K562 (cell line): Measurements from ENCODE around the gene ODF2. TPM values are rescaled to one million over a fixed set of nuclear protein-coding genes. Genes with fewer than 3 reads are reported as not detected.

ENCODE experiments used
- ATAC-seq: fragments of 200-7000 bp; cut with Tn5 transposase; 3 replicates; pipeline ENCODE4 v1.9.1; 2020; ENCODE audit warnings: moderate library complexity
- BruUV-seq: library from RNA; stranded (reverse); fragments of 400-500 nt; replicated peaks from 2 replicates; lab custom pipeline; 2021; lab: Mats Ljungman, UMichigan
- CTCF ChIA-PET: fragments of 300-600 bp; formaldehyde crosslinking; extraction: SDS; loops from one replicate; lab custom pipeline; 2021; ENCODE audit warnings: low intra/inter-chr PET ratio; lab: Yijun Ruan, JAX
- POLR2A ChIA-PET: fragments of 300-600, 350-650 bp; sonication (Branson Sonifier 250); formaldehyde crosslinking; extraction: SDS; loops from one replicate; lab custom pipeline; 2021; ENCODE audit warnings: antibody characterized with exemption, inconsistent platforms; lab: Yijun Ruan, JAX
- DNase-seq, 4 experiments: peaks; one replicate each; pipeline versions ENCODE4 v3.0.0 to v3.0.0-alpha.2; 2011 to 2018; ENCODE audit warnings: low spot score in 3 of 4, mixed read lengths in 3 of 4; ENCODE audit errors: extremely low read depth in 1 of 4
- FAIRE-seq: peaks from 2 replicates; lab custom pipeline; 2011; peaks lifted over from hg19 to GRCh38; lab: Jason Lieb, UNC
- H2AFZ ChIP-seq: 2 replicates; pipeline ENCODE4 v1.6.0; 2011; ENCODE audit warnings: low read depth, low read length, control low read depth, inconsistent platforms
- H3K27ac ChIP-seq: fragments of 200-600 bp; 3 replicates; pipeline ENCODE4 v1.8.0; 2011; ENCODE audit warnings: low read depth, mild to moderate bottlenecking, control low read depth, inconsistent platforms, low read length, moderate library complexity, mixed read lengths; ENCODE audit errors: extremely low read depth
- H3K27me3 ChIP-seq, 2 experiments: fragments of 300-600 bp in 1 of 2; 2 replicates in 1 of 2; 3 replicates in 1 of 2; pipeline versions ENCODE4 v1.6.0 to v1.8.0; 2011; ENCODE audit warnings: inconsistent platforms in 2 of 2, low read length in 2 of 2, mild to moderate bottlenecking in 1 of 2, mixed read lengths in 1 of 2, moderate library complexity in 1 of 2; ENCODE audit not compliant: control insufficient read depth in 2 of 2, insufficient read depth in 2 of 2
- H3K36me3 ChIP-seq: fragments of 300-600 bp; 3 replicates; pipeline ENCODE4 v1.8.0; 2011; ENCODE audit warnings: mild to moderate bottlenecking, low read length, inconsistent platforms; ENCODE audit not compliant: control insufficient read depth, insufficient read depth
- H3K4me1 ChIP-seq, 2 experiments: fragments of 200-600 bp in 1 of 2; replicated peaks in 1 of 2; 2 replicates in 1 of 2; 3 replicates in 1 of 2; pipeline versions ENCODE4 v1.5.1 to v1.8.0; 2011; ENCODE audit warnings: inconsistent platforms in 2 of 2, low read length in 2 of 2, mild to moderate bottlenecking in 1 of 2, mixed read lengths in 1 of 2, moderate library complexity in 1 of 2; ENCODE audit not compliant: control insufficient read depth in 2 of 2, insufficient read depth in 2 of 2
- H3K4me2 ChIP-seq: 2 replicates; pipeline ENCODE4 v1.6.1; 2011; ENCODE audit warnings: low read length, control low read depth, inconsistent platforms, mixed read lengths; ENCODE audit not compliant: insufficient read depth
- H3K4me3 ChIP-seq: fragments of 200-600 bp; sonication (generic), shearing (Covaris generic); 2 replicates; pipeline ENCODE4 v1.5.1; 2016; ENCODE audit warnings: control low read depth, inconsistent platforms
- H3K79me2 ChIP-seq: fragments of 200-600 bp; 3 replicates; pipeline ENCODE4 v1.8.0; 2011; ENCODE audit warnings: low read length, inconsistent platforms; ENCODE audit not compliant: control insufficient read depth, insufficient read depth
- H3K9ac ChIP-seq, 2 experiments: 2 replicates each; pipeline versions ENCODE4 v1.6.0 to v1.6.1; 2011; ENCODE audit warnings: low read depth in 2 of 2, low read length in 2 of 2, control low read depth in 1 of 2, inconsistent platforms in 1 of 2, mild to moderate bottlenecking in 1 of 2, mixed read lengths in 1 of 2; ENCODE audit not compliant: insufficient read depth in 1 of 2
- H3K9me1 ChIP-seq: one replicate; pipeline ENCODE4 v1.6.0; 2011; ENCODE audit warnings: inconsistent platforms, mild to moderate bottlenecking, low read length, moderate library complexity; ENCODE audit not compliant: control insufficient read depth, insufficient read depth
- H3K9me3 ChIP-seq: replicated peaks from 2 replicates; pipeline ENCODE4 v1.5.1; 2011; ENCODE audit warnings: low read depth, low read length, inconsistent platforms; ENCODE audit not compliant: control insufficient read depth, insufficient read depth
- H4K20me1 ChIP-seq: replicated peaks from 2 replicates; pipeline ENCODE4 v1.6.1; 2011; ENCODE audit warnings: low read length, inconsistent platforms, mixed read lengths; ENCODE audit not compliant: control insufficient read depth, insufficient read depth
- EGR1 ChIP-seq: fragments of 450-650 bp; conservative IDR thresholded peaks from 2 replicates; pipeline ENCODE4 v1.6.1; 2017; ENCODE audit warnings: mild to moderate bottlenecking
- KDM1A ChIP-seq, 2 experiments: fragments of 450-650 bp; IDR thresholded peaks; 2 replicates each; pipeline ENCODE4 v1.6.1; 2016; ENCODE audit warnings: mild to moderate bottlenecking in 2 of 2
- NBN ChIP-seq: fragments of 450-650 bp; IDR thresholded peaks from 2 replicates; pipeline ENCODE4 v1.6.1; 2016; ENCODE audit warnings: low read depth, mild to moderate bottlenecking
- PRDM10 ChIP-seq: fragments of 450-650 bp; IDR thresholded peaks from 2 replicates; pipeline ENCODE4 v1.6.1; 2018; ENCODE audit not compliant: partially characterized antibody
- ZFP91 ChIP-seq: sonication (generic); formaldehyde crosslinking; IDR thresholded peaks from 2 replicates; pipeline ENCODE4 v1.8.0; 2022; ENCODE audit warnings: mild to moderate bottlenecking, missing genetic modification reagents
- ZNF740 ChIP-seq, 3 experiments: fragments of 200-800 bp in 1 of 3; sonication (Bioruptor generic) in 1 of 3; sonication (generic) in 1 of 3; formaldehyde crosslinking in 1 of 3; IDR thresholded peaks; 2 replicates each; pipeline versions ENCODE4 v1.6.1 to v1.8.0; 2016 to 2022; ENCODE audit warnings: mild to moderate bottlenecking in 2 of 3, missing compliant biosample characterization in 2 of 3, missing genetic modification characterization in 2 of 3, missing genetic modification reagents in 1 of 3
- WGBS: fragments of 100-300 bp; shearing (Covaris generic); methylation state at CpG from one replicate; pipeline ENCODE4 v1.1.6; 2016; ENCODE audit warnings: low coverage, mixed read lengths; ENCODE audit not compliant: insufficient coverage; ENCODE audit errors: missing lambda C conversion rate; 5-methylcytosine and 5-hydroxymethylcytosine counted together
- in situ Hi-C: fragments of 300-500 bp; cut with MboI; formaldehyde crosslinking; loops from 4 replicates; pipeline ENCODE4 v1.15.0; 2018; ENCODE audit warnings: inconsistent platforms, mixed read lengths
- intact Hi-C: fragments of 100-400 bp; cut with micrococcal nuclease; formaldehyde crosslinking; loops from 2 replicates; pipeline ENCODE4 v1.14.2; 2022
- polyA plus RNA-seq, 8 experiments: library from polyadenylated mRNA; depleted of rRNA in 4 of 8; stranded (reverse) in 5 of 8; unstranded in 3 of 8; fragments of >200 nt; fragmentation: Nextera tagmentation in 2 of 8; fragmentation: Illumina TruSeq in 1 of 8; extraction: Ambion mirVana in 2 of 8; extraction: Trizol in 1 of 8; gene quantifications; 2 replicates each; pipeline versions ENCODE4 v1.2.1 to v1.2.3, GENCODE V29; 2011 to 2014; ENCODE audit warnings: inconsistent platforms in 1 of 8, missing spikeins in 1 of 8
- total RNA-seq, 7 experiments: library from RNA; depleted of rRNA in 6 of 7; stranded (reverse); fragments of >200 nt in 6 of 7; fragmentation: Illumina TruSeq in 2 of 7; extraction: Trizol in 2 of 7; gene quantifications; 2 replicates each; pipeline versions ENCODE4 v1.2.1 to v1.2.3, GENCODE V29; 2011 to 2021; ENCODE audit warnings: low replicate concordance in 1 of 7
- TF ChIP-seq, protein P1 (sequence below): sonication (generic); formaldehyde crosslinking; IDR thresholded peaks from 2 replicates; pipeline ENCODE4 v1.5.0; 2020; ENCODE audit warnings: missing genetic modification reagents

ODF2 gene
- total and polyA plus RNA-seq, 9 of the 15 experiments (the other 6 are each of a cell fraction or from before 2014, with no cell fraction given), result 16.5 to 83.2 (median 69.7) TPM

- Histone ChIP-seq H3K9me1 (no peaks in the 10 kb centered on the region), H3K36me3 (peaks cover 6% of the 10 kb centered on the region; the same call in 1 of the 3 replicates), H4K20me1 (no peaks in the 10 kb centered on the region), H3K4me2 (peak overlapping the region; percentile 81), H3K79me2 (peaks cover 8% of the 10 kb centered on the region; the same call in 1 of the 3 replicates), H3K9me3 (no peaks in the 10 kb centered on the region), H2AFZ (peak overlapping the region; percentile 85), H3K4me1 (peaks cover 15 to 47% of the 10 kb centered on the region in 2 experiments; a peak in 4 of 5 replicates), H3K9ac (peak overlapping the region; percentile 74 to 98), H3K27ac (peak overlapping the region; percentile 67), H3K27me3 (no peaks in the 10 kb centered on the region), H3K4me3 (peak overlapping the region; percentile 94)
- 33% methylated on average over 8 of the region's 11 CpGs for WGBS
- FAIRE-seq (no peak), ATAC-seq (peak; percentile 4; the same call in 1 of the 3 replicates), DNase-seq (peak in 3 of 4 experiments; percentile 47)
- ChIA-PET POLR2A (interaction anchor here (0.6 to 1.1 kb wide), 3 partner anchors 51 to 244 kb away, joined by 3 to 4 read pairs (median 4); partner anchors contain the start of gene URM1), CTCF (no interaction called here)
- TF ChIP-seq ZFP91 (CRISPR knock-in tag) (peak; percentile 86), KDM1A (IDR thresholded peaks at IDR 0.05) (no peak), PRDM10 (peak; percentile 65), EGR1 (peak; percentile 74), NBN (no peak), ZNF740 (CRISPR knock-in tag; IDR thresholded peaks at IDR 0.05) (peak; percentile 82), ZNF740 (tag; IDR thresholded peaks at IDR 0.05) (no peak)
- TF ChIP-seq, protein P1, sequence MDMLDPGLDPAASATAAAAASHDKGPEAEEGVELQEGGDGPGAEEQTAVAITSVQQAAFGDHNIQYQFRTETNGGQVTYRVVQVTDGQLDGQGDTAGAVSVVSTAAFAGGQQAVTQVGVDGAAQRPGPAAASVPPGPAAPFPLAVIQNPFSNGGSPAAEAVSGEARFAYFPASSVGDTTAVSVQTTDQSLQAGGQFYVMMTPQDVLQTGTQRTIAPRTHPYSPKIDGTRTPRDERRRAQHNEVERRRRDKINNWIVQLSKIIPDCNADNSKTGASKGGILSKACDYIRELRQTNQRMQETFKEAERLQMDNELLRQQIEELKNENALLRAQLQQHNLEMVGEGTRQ (CRISPR knock-in tag), result no peak
- in situ Hi-C loops (loop anchor here (10.0 kb wide), 1 partner anchor 293 kb away; no protein-coding TSS in a partner anchor), intact Hi-C loops (no loop called here)
- no TSS peak for BruUV-seq
These were observed 34.3 kb upstream of the ODF2 start for GRCh38 chr9:128421482-128421996.
